GM21390 (cell line): ENCODE data around the gene VAPB.
A peak's percentile ranks its signal among the peaks of the same experiment; 100 is the strongest.

Experiments
- ATAC-seq: cut with Tn5 transposase; IDR thresholded peaks from one replicate; pipeline ENCODE4 v1.9.1; 2021; ENCODE audit not compliant: unreplicated experiment

Gene VAPB

GRCh38 chr20:58458342-58459057 is 69.5 kb downstream of the VAPB start:
- ATAC-seq: peak; percentile 97

GRCh38 chr20:58459058-58459750 is 70.2 kb downstream of the VAPB start:
- peak; percentile 22 for ATAC-seq

GRCh38 chr20:58461104-58461503 is 72.1 kb downstream of the VAPB start:
- ATAC-seq: no peak

GRCh38 chr20:58461899-58462298 is 72.9 kb downstream of the VAPB start:
- ATAC-seq: no peak

DNA sequence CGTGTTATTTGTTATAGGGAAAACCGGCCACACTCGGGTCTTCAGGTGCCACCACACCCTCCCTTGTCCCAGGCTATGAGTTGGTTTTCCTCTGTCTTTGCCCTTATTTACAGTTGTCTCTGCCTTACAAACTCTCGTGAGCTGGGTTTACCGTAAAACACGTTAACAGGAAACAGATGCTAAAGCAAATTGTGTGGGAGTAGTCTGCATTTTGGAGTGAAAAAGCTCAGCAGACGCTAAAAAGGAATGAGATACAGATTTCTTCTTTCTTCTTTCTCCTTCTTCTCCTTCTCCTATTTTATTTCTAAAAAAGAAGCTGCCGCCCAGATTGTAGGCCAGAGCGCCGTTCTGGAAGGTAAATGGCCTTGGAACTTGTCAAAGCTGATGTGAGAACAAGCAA is 74.2 kb downstream of the VAPB start:
- no peak for ATAC-seq

DNA sequence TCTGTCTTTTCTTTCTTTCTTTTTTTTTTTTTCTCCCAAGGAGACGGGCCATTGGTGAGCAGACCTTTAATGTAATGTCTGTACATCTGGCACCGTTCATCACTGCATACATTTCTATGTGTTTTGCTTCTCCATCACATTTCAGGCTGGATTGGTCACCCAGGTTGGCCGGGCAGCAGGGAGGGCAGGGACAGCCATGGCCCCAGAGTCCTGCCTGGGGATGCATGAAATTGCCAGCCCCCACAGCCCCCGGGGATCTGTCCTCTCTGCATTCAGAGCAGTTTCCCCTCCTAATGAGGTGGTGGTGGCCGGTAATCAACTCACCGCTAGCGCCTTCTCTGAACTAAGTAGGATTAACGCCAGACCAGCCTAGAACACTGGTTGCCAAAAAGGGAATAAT is 75.8 kb downstream of the VAPB start:
- ATAC-seq: no peak

DNA sequence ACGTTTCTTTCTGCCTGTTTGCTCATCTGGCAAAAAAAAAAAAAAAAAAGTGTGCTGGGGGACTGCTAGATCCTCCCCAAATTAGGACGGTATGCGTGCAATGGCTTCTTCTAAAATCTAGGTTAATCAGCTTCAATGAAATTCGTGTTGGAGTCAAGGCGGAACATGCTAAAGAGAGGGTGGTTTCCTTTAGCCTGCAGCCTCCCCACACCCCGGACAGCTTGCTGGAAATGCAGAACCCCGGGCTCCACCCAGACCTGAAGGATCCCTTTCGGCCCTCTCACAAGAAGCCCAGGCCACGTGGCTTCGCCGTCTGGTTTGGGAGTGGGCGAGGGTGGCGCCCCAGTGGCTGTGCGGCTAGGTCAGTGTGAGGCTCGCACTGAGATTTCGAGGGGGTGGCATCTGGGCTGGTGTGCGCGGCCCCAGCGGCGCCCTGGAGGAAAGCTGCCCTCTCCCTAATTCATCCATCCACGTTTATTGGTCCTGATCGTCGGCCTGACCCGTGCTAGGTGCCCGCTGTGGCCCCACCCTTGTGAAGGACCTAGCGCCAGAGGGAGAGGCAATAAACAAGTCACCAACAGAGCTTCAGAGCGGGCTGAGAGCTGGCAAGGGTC is 77.2 kb downstream of the VAPB start:
- no peak for ATAC-seq

DNA sequence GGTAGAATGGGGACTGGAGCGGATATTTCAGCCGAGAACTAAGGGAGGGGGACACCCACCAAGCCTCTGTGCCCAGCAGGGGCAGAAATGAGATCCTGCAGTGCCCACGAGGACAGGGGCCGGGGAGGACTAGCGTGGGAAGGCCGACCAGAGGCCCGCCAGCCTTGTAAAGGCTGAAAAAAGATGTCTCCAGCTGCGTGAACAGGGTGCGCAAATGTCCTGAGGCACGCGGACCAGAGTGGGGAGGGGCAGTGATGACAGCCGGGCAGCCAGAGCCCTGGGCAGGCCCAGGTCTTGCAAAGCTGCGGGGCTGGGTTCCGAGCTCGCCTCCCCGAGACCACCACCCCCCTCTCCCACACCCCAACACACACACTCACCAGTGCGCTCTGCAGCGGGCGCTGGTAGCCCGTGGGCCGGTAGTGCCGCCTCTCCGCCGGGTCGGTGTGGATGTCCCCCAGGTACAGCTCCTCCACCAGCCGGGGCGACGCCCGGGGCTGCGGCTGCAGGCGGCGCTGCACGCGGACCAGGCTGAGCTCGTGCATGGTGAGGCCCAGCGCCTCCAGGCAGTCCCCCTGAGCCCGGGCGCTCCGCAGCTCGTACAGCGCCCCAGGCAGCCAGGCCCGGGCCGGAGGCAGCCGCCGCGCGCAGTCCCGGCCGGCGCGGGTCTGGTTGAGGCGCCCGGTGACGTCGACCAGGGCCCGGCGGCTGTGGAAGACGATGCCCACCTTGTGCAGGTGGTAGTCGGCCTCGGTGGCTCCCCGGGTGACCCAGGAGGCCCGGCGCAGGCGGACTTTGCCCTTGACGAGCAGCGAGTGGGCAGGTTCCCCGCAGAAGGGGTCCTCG is 77.9 kb downstream of the VAPB start:
- no peak for ATAC-seq

- ATAC-seq: no peak
Observed at GRCh38 chr20:58467572-58468527, 78.8 kb downstream of the VAPB start.

DNA sequence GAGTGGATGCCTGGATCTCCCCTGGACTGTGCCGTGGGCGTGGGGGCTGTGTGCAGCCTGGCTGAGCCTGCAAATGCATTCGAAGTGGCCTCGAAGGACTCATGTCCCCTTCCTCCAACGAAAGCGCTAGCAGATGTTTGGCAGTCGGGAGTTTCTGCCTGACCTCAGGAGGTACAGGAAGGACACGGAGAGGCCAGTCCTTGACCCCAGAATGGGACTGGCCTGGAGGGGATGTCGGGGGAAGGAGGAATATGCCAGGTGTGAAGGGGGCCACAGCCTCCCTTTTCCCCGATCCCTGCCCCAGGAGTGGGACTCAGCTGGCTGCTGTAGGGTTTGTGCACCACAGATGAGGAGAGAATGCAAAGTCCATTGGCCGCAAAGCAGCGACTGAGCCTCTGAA is 80.6 kb downstream of the VAPB start:
- no peak for ATAC-seq

GRCh38 chr20:58470336-58471192 is 81.5 kb downstream of the VAPB start:
- no peak for ATAC-seq

DNA sequence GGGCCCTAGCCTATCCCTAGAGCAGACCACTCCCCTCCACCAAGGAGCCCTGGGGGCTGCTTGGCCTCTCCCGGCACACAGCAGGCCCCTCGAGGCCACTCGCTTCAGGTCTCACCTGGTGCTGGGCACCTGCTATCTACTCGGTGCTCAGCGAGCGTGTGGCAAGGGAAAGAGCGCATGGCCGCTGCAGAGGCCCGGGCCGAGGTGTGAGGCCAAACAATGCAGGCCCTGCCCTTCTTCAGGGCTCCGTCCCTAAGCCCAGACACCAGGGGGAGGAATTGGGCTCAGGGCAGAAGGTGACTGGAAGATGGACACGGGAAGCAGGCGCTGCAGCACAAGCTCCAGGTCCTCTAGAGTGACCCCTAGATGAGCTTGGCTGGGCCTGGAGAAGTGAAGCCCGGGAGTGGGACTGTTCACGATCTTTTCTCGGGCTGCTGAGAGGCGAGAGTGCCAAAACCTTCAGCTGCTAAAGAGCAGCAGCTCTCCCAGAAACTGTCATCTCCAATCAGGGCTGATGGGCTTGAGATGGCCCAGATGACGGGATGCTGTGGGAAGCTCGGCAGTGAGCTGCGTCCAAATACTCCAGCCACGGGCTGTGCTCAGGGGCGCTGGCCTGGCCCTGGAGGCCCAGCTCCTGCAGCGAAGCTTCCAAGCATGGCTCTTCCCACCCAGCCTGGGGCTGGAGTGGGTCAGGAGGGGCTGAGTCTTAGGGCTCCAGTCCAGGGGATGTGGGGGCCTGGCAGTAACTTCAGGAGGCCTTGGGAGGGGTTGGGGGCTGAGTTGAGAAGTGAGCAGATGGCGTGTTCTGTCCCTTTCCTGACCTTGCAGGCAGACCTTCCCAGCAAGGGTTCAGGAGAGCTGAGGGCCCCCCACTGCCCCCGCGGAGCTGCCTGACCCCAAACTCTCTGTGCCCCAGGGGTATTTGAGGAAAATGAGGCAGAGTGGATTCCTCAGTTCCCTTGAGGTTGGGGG is 82.5 kb downstream of the VAPB start:
- no peak for ATAC-seq

DNA sequence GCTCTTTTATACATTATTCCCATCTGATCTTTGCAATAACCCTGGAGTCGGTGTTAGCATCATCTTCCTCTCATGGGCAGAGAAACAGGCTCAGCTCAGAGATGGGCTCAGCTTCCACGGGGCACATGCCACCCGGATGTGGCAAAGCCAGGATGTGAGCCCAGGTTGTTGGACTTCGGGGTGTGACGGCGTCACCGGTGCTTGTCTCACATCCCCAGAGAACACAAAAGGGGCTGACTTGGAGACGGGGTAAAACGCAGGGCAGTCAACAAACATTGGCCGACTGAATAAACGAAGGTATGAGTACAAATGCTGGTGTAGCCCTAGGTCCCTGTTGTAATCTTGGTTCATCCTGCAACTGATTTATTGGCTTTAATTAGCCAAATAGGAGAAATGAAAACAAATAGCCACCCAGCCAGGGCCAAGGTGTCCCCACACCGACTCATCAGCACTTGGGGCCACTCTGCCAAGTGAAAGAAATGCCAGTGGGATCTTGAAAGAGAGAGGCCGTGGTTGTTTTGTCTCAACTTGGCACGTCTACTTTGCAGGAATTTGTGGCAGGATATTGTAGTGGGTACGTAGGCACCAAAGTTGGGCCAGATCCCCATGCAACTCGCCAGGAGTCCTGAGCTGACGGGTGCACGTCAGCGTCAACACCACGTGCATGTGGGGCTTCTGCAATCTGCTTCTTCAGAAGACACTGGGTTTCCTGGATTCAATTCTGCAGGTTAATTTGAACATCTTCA is 83.4 kb downstream of the VAPB start:
- ATAC-seq: no peak

GRCh38 chr20:58473453-58474425 is 84.7 kb downstream of the VAPB start:
- no peak for ATAC-seq

DNA sequence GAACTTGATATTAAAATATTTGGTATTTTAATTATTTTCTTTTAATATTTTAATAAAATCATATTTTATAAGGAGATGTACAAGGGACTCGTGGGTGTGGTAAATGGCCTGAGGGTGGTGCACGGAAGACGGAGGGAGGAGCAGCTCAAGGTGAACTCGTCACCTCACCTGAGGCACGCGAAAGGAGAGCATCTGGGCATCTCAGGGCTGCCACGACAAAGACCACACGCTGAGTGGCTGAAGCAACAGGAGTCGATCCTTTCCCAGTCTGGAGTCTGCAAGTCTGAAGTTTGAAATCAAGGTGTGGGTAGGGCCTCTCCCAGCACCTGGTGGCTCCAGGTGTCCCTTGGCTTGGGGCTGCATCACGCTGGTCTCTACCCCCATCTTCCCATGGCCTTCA is 86.4 kb downstream of the VAPB start:
- ATAC-seq: no peak

- ATAC-seq: no peak
Observed at GRCh38 chr20:58478141-58478805, 89.2 kb downstream of the VAPB start.
